Epithelial cell of proximal tubule (primary cell): Measurements from ENCODE around the gene DIS3L2. TPM values are rescaled to one million over a fixed set of nuclear protein-coding genes. Genes with fewer than 3 reads are reported as not detected.

Experiments used
- DNase-seq: peaks from one replicate; pipeline ENCODE4 v3.0.0-alpha.2; 2011; ENCODE audit warnings: low read depth
- H3K4me3 ChIP-seq: 2 replicates; pipeline ENCODE4 v1.5.1; 2011; ENCODE audit warnings: low read depth, mild to moderate bottlenecking, low read length
- CTCF ChIP-seq: conservative IDR thresholded peaks from 2 replicates; pipeline ENCODE4 v1.5.1; 2012; ENCODE audit warnings: low read depth, mild to moderate bottlenecking, low read length
- total RNA-seq: library from RNA; depleted of rRNA; stranded (reverse); fragments of >200 nt; gene quantifications from 2 replicates; pipeline ENCODE4 v1.2.3, GENCODE V29; 2015

The DIS3L2 gene
- total RNA-seq, 1 donor from 2014 or later, result 31.6 TPM

- TF ChIP-seq CTCF, result no peak
- no peak overlapping the region for H3K4me3 ChIP-seq
- DNase-seq, result no peak
These were observed 327.0 kb downstream of the DIS3L2 start for GRCh38 chr2:232288489-232289030.

GRCh38 chr2:232290668-232291067 is 329.2 kb downstream of the DIS3L2 start:
- no peak for TF ChIP-seq CTCF
- no peak overlapping the region for H3K4me3 ChIP-seq
- DNase-seq, result no peak

- no peak overlapping the region for H3K4me3 ChIP-seq
- no peak for DNase-seq
- no peak for TF ChIP-seq CTCF
These were observed 329.8 kb downstream of the DIS3L2 start for GRCh38 chr2:232291343-232291742.

GRCh38 chr2:232292395-232293154 is 331.1 kb downstream of the DIS3L2 start:
- H3K4me3 ChIP-seq, result no peak overlapping the region
- peak; percentile 82 for TF ChIP-seq CTCF
- DNase-seq, result no peak

GRCh38 chr2:232293191-232293590 is 331.7 kb downstream of the DIS3L2 start:
- TF ChIP-seq CTCF, result no peak
- no peak for DNase-seq
- no peak overlapping the region for H3K4me3 ChIP-seq

GRCh38 chr2:232295971-232296370 is 334.5 kb downstream of the DIS3L2 start:
- TF ChIP-seq CTCF, result no peak
- no peak for DNase-seq
- H3K4me3 ChIP-seq, result no peak overlapping the region
